DOHH2 (cell line): Measurements from ENCODE around the gene ZNF473.

ENCODE experiments used
- H3F3A ChIP-seq: fragments of 200-600 bp; sonication (generic), shearing (Covaris generic); 2 replicates; pipeline ENCODE4 v1.6.0; 2016; ENCODE audit warnings: antibody characterized with exemption, mild to moderate bottlenecking; ENCODE audit not compliant: control insufficient read depth, insufficient read depth
- H3K27ac ChIP-seq: fragments of 200-600 bp; sonication (generic); 2 replicates; pipeline ENCODE4 v1.5.1; 2014; ENCODE audit warnings: low read depth, mild to moderate bottlenecking, low read length, moderate library complexity
- H3K27me3 ChIP-seq: fragments of 200-600 bp; sonication (generic); 2 replicates; pipeline ENCODE4 v1.6.1; 2014; ENCODE audit warnings: mild to moderate bottlenecking, low read length, mixed read lengths; ENCODE audit not compliant: control insufficient read depth
- H3K36me3 ChIP-seq: fragments of 200-600 bp; sonication (generic); 2 replicates; pipeline ENCODE4 v1.6.1; 2014; ENCODE audit warnings: mild to moderate bottlenecking, low read length, moderate library complexity, mixed read lengths; ENCODE audit not compliant: control insufficient read depth
- H3K4me1 ChIP-seq: fragments of 200-600 bp; sonication (generic); 2 replicates; pipeline ENCODE4 v1.6.1; 2014; ENCODE audit warnings: mild to moderate bottlenecking, low read length, mixed read lengths; ENCODE audit not compliant: control insufficient read depth
- H3K4me2 ChIP-seq: fragments of 200-600 bp; sonication (generic); 2 replicates; pipeline ENCODE4 v1.6.0; 2014; ENCODE audit warnings: mild to moderate bottlenecking, low read length, moderate library complexity
- H3K4me3 ChIP-seq: fragments of 200-600 bp; sonication (generic); 2 replicates; pipeline ENCODE4 v1.5.1; 2014; ENCODE audit warnings: mild to moderate bottlenecking, low read length, mixed read lengths
- H3K79me2 ChIP-seq: fragments of 200-600 bp; sonication (generic); 2 replicates; pipeline ENCODE4 v1.6.1; 2014; ENCODE audit warnings: mild to moderate bottlenecking, low read length, mixed read lengths; ENCODE audit not compliant: control insufficient read depth
- H3K9me2 ChIP-seq: fragments of 200-600 bp; sonication (generic); replicated peaks from 2 replicates; pipeline ENCODE4 v1.6.1; 2014; ENCODE audit warnings: mild to moderate bottlenecking, low read length, mixed read lengths; ENCODE audit not compliant: control insufficient read depth
- H3K9me3 ChIP-seq: fragments of 200-600 bp; sonication (generic); 2 replicates; pipeline ENCODE4 v1.6.1; 2014; ENCODE audit warnings: antibody characterized with exemption, low read length, mixed read lengths; ENCODE audit not compliant: control insufficient read depth, insufficient read depth
- H4K20me1 ChIP-seq: fragments of 200-600 bp; sonication (generic); 2 replicates; pipeline ENCODE4 v1.6.0; 2014; ENCODE audit warnings: low read depth, mild to moderate bottlenecking, antibody characterized with exemption, low read length, moderate library complexity; ENCODE audit not compliant: control insufficient read depth, insufficient read depth
- CTCF ChIP-seq: fragments of 200-600 bp; sonication (generic); IDR thresholded peaks from one replicate; pipeline ENCODE4 v1.5.1; 2014; ENCODE audit warnings: antibody characterized with exemption, mild to moderate bottlenecking, low read depth, low read length; ENCODE audit not compliant: poor library complexity, severe bottlenecking
- EZH2phosphoT487 ChIP-seq: fragments of 200-600 bp; sonication (generic); IDR thresholded peaks from 2 replicates; pipeline ENCODE4 v1.6.1; 2017; ENCODE audit warnings: borderline replicate concordance, mild to moderate bottlenecking, antibody characterized with exemption, low read length, moderate library complexity, mixed read lengths

ZNF473 gene

DNA sequence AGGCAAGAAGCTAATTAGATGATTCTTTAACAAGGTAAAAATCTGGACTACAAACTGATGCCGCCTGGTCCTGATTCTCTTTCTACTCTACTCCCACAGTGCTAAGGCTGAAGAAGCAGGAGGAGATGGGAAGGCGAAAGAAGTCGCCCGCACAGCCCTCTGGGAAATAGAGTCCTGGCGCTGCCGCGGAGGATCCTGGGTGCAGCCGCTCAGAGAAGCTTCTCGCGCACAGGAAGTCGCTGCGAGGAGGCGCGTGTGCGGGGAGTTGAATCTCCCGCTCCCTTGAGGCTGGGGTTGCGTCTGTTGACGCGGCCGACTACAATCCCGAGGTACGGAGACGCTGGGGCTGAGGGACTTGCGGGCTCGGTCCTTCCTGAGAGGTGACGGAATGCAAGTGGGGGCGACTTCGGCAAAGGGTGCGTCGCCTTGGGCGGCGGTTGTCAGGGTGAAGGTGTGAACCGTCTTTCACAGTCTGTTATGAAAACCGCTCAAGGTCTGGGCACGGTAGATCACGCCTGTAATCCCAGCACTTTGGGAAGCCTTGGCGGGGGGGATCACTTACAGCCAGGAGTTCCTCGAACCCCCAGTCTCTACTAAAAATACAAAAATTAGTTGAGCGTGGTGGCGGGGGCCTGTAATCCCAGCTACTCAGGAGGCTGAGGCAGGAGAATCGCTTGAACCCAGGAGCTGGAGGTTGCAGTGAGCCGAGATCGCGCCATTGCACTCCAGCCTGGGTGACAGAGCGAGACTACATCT lies at the start of gene ZNF473:
Gene ZNF473, plus strand, starts transcription at position 212 of the 756 bp plus-strand sequence. CDS start 5,078 bp downstream, outside the sequence.
- no peak for TF ChIP-seq CTCF
- Histone ChIP-seq H3K36me3 (peaks cover 20% of the 10 kb centered on the region), H3F3A (no peaks in the 10 kb centered on the region), H3K9me2 (no peaks in the 10 kb centered on the region), H3K4me1 (peaks cover 36% of the 10 kb centered on the region), H3K4me3 (peak within 1 kb of the TSS; percentile 79), H3K27me3 (no peaks in the 10 kb centered on the region), H4K20me1 (peaks cover 9% of the 10 kb centered on the region; the same call in 1 of the 2 replicates), H3K4me2 (peak within 1 kb of the TSS; percentile 88), H3K9me3 (no peaks in the 10 kb centered on the region), H3K27ac (peak within 1 kb of the TSS; percentile 32), H3K79me2 (peaks cover 91% of the 10 kb centered on the region)

GRCh38 chr19:49976496-49976895 lies 49.3 kb upstream of the ZNF473 start:
- Histone ChIP-seq H3F3A (no peaks in the 10 kb centered on the region), H3K4me2 (no peak overlapping the region), H3K27me3 (no peaks in the 10 kb centered on the region), H3K9me2 (no peaks in the 10 kb centered on the region), H3K79me2 (no peaks in the 10 kb centered on the region), H3K4me1 (no peaks in the 10 kb centered on the region), H3K9me3 (no peaks in the 10 kb centered on the region), H3K36me3 (no peaks in the 10 kb centered on the region), H4K20me1 (no peaks in the 10 kb centered on the region), H3K4me3 (no peak overlapping the region), H3K27ac (no peak overlapping the region)
- no peak for TF ChIP-seq CTCF
- TF ChIP-seq EZH2phosphoT487: no peak

GRCh38 chr19:49977076-49977475 lies 48.7 kb upstream of the ZNF473 start:
- no peak overlapping the region for H3K27ac ChIP-seq
- H3K4me1 ChIP-seq: no peaks in the 10 kb centered on the region
- TF ChIP-seq CTCF (no peak), EZH2phosphoT487 (no peak)
- no peaks in the 10 kb centered on the region for H3K9me2 ChIP-seq
- H3F3A ChIP-seq: no peaks in the 10 kb centered on the region
- no peaks in the 10 kb centered on the region for H4K20me1 ChIP-seq
- no peak overlapping the region for H3K4me3 ChIP-seq
- H3K9me3 ChIP-seq: no peaks in the 10 kb centered on the region
- no peaks in the 10 kb centered on the region for H3K27me3 ChIP-seq
- H3K4me2 ChIP-seq: no peak overlapping the region
- no peaks in the 10 kb centered on the region for H3K79me2 ChIP-seq
- no peaks in the 10 kb centered on the region for H3K36me3 ChIP-seq
